ENCODE results near the gene PARD3B.

PARD3B gene

GRCh38 chr2:204638471-204639194 lies 93.4 kb downstream of the PARD3B start:
- DNase-seq, result no peak
- Mint-ChIP-seq H3K9me3 (peaks cover 0 to 5% of the 10 kb centered on the region in 2 donors), H3K27ac (no peak overlapping the region), H3K4me3 (no peak overlapping the region), H3K27me3 (peaks cover 0 to 4% of the 10 kb centered on the region in 2 donors), H3K36me3 (no peaks in the 10 kb centered on the region), H3K4me1 (no peaks in the 10 kb centered on the region)
- no peak for ATAC-seq (replicated peaks)

DNA sequence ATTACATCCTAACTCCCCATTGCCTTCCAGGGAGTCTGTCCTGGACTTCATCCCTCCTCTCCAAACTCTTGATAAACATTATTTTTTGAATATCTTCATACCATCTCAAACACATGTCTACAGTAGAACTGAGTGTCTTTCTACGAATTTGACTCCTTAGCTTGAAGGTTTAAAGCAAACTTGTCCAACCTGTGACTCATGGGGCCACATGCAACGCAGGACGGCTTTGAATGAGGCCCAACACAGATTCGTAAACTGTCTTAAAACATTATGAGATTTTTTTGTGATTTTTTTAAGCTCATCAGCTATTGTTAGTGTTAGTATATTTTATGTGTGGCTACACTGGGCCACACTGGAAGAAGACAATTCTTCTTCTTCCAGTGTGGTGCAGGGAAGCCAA lies 98.1 kb downstream of the PARD3B start:
- Mint-ChIP-seq H3K27me3 (peaks cover 0 to 4% of the 10 kb centered on the region in 2 donors), H3K9me3 (peaks cover 0 to 5% of the 10 kb centered on the region in 2 donors), H3K27ac (no peak overlapping the region), H3K4me3 (no peak overlapping the region), H3K4me1 (no peaks in the 10 kb centered on the region), H3K36me3 (no peaks in the 10 kb centered on the region)
- ATAC-seq (replicated peaks) (no peak), DNase-seq (no peak)

GRCh38 chr2:204645018-204645773 lies 99.9 kb downstream of the PARD3B start:
- Mint-ChIP-seq H3K4me1 (no peaks in the 10 kb centered on the region), H3K36me3 (no peaks in the 10 kb centered on the region), H3K4me3 (no peak overlapping the region), H3K27ac (no peak overlapping the region), H3K9me3 (peaks cover 0 to 5% of the 10 kb centered on the region in 2 donors), H3K27me3 (peaks cover 0 to 4% of the 10 kb centered on the region in 2 donors)
- ATAC-seq (replicated peaks) (no peak), DNase-seq (no peak)

GRCh38 chr2:204647626-204648025 lies 102.4 kb downstream of the PARD3B start:
- peaks cover 6 to 14% of the 10 kb centered on the region in 2 donors for H3K9me3 Mint-ChIP-seq
- H3K36me3 Mint-ChIP-seq, result no peaks in the 10 kb centered on the region
- no peak overlapping the region for H3K27ac Mint-ChIP-seq
- no peak overlapping the region for H3K4me3 Mint-ChIP-seq
- H3K27me3 Mint-ChIP-seq, result peaks cover 0 to 4% of the 10 kb centered on the region in 2 donors
- DNase-seq, result no peak
- no peaks in the 10 kb centered on the region for H3K4me1 Mint-ChIP-seq
- no peak for ATAC-seq (replicated peaks)

GRCh38 chr2:204650611-204651010 lies 105.3 kb downstream of the PARD3B start:
- H3K9me3 Mint-ChIP-seq, result peaks cover 9% of the 10 kb centered on the region in 2 donors
- ATAC-seq (replicated peaks) (no peak), DNase-seq (no peak)
- H3K27me3 Mint-ChIP-seq, result no peaks in the 10 kb centered on the region
- no peaks in the 10 kb centered on the region for H3K4me1 Mint-ChIP-seq
- no peak overlapping the region for H3K4me3 Mint-ChIP-seq
- no peak overlapping the region for H3K27ac Mint-ChIP-seq
- no peaks in the 10 kb centered on the region for H3K36me3 Mint-ChIP-seq

DNA sequence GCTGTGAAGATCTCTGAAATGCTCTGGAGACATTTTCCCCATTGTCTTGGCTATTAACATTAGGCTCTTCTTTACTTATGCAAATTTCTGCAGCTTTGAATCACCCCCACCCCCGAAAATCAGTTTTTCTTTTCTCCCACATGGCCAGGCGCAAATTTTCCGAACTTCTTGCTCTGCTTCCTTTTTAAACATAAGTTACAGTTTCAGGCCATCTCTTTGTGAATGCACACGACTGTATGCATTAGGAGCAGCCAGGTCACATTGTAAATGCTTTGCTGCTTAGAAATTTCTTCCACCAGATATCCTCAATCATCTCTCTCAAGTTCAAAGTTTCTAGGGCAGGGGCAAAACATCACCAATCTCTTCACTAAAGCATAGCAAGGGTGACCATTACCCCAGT lies 106.8 kb downstream of the PARD3B start:
- Mint-ChIP-seq H3K27ac (no peak overlapping the region), H3K4me1 (no peaks in the 10 kb centered on the region), H3K27me3 (no peaks in the 10 kb centered on the region), H3K36me3 (no peaks in the 10 kb centered on the region), H3K9me3 (peaks cover 9% of the 10 kb centered on the region in 2 donors), H3K4me3 (no peak overlapping the region)
- no peak for ATAC-seq (replicated peaks)
- no peak for DNase-seq

GRCh38 chr2:204654669-204655068 lies 109.4 kb downstream of the PARD3B start:
- H3K36me3 Mint-ChIP-seq, result no peaks in the 10 kb centered on the region
- peaks cover 9% of the 10 kb centered on the region in 2 donors for H3K9me3 Mint-ChIP-seq
- no peak overlapping the region for H3K4me3 Mint-ChIP-seq
- H3K27me3 Mint-ChIP-seq, result no peaks in the 10 kb centered on the region
- DNase-seq, result no peak
- ATAC-seq (replicated peaks), result no peak
- H3K4me1 Mint-ChIP-seq, result no peaks in the 10 kb centered on the region
- H3K27ac Mint-ChIP-seq, result no peak overlapping the region

DNA sequence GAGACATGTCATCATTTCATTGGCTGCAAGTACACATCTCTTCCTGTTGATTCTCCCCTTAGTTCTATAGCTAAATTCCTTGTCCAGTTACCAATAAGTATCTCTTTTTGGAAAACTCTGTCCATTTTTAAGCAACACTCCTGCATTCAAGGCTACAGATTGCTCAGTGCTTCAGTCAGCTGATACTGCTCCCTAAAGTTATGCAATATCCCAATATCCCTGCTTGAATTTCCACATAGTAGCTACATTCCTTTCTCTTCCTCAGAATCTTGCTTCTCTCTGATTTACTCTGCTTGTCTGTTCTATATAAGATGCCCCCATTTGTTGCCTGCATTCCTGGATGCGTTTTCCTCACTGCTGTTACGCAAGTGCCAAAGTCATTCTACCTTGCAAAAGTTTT lies 109.8 kb downstream of the PARD3B start:
- H3K27me3 Mint-ChIP-seq, result no peaks in the 10 kb centered on the region
- H3K36me3 Mint-ChIP-seq, result no peaks in the 10 kb centered on the region
- ATAC-seq (replicated peaks) (no peak), DNase-seq (no peak)
- H3K27ac Mint-ChIP-seq, result no peak overlapping the region
- H3K4me3 Mint-ChIP-seq, result no peak overlapping the region
- peaks cover 9% of the 10 kb centered on the region in 2 donors for H3K9me3 Mint-ChIP-seq
- no peaks in the 10 kb centered on the region for H3K4me1 Mint-ChIP-seq

GRCh38 chr2:204655626-204656025 lies 110.4 kb downstream of the PARD3B start:
- no peaks in the 10 kb centered on the region for H3K36me3 Mint-ChIP-seq
- H3K27ac Mint-ChIP-seq, result no peak overlapping the region
- no peaks in the 10 kb centered on the region for H3K4me1 Mint-ChIP-seq
- H3K4me3 Mint-ChIP-seq, result no peak overlapping the region
- peaks cover 9% of the 10 kb centered on the region in 2 donors for H3K9me3 Mint-ChIP-seq
- H3K27me3 Mint-ChIP-seq, result no peaks in the 10 kb centered on the region
- no peak for ATAC-seq (replicated peaks)
- no peak for DNase-seq

GRCh38 chr2:204657024-204657423 lies 111.7 kb downstream of the PARD3B start:
- ATAC-seq (replicated peaks) (no peak), DNase-seq (no peak)
- Mint-ChIP-seq H3K4me3 (no peak overlapping the region), H3K27ac (no peak overlapping the region), H3K4me1 (no peaks in the 10 kb centered on the region), H3K9me3 (peaks cover 4 to 6% of the 10 kb centered on the region in 2 donors), H3K36me3 (no peaks in the 10 kb centered on the region), H3K27me3 (no peaks in the 10 kb centered on the region)

DNA sequence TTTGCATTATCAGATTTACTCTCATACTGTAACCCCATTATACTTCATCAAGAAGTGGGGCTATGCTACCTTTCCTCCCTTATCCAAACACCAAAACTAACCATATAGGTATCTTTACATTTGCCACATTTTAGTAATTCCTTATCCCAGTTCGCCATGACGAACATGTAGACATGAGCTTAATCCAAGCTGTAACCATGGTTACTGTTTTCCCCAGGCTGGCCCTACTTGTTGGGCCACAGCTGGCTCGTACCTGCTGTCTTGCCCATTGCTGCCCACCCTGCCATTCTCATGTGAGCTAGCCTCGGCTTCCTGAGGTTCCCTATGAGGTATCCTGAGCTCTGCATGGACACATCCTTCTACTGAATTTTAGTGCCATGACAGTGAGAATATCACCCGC lies 117.7 kb downstream of the PARD3B start:
- DNase-seq (no peak), ATAC-seq (replicated peaks) (no peak)
- H3K27ac Mint-ChIP-seq, result no peak overlapping the region
- no peaks in the 10 kb centered on the region for H3K36me3 Mint-ChIP-seq
- no peaks in the 10 kb centered on the region for H3K27me3 Mint-ChIP-seq
- H3K4me1 Mint-ChIP-seq, result no peaks in the 10 kb centered on the region
- H3K9me3 Mint-ChIP-seq, result no peaks in the 10 kb centered on the region
- no peak overlapping the region for H3K4me3 Mint-ChIP-seq

DNA sequence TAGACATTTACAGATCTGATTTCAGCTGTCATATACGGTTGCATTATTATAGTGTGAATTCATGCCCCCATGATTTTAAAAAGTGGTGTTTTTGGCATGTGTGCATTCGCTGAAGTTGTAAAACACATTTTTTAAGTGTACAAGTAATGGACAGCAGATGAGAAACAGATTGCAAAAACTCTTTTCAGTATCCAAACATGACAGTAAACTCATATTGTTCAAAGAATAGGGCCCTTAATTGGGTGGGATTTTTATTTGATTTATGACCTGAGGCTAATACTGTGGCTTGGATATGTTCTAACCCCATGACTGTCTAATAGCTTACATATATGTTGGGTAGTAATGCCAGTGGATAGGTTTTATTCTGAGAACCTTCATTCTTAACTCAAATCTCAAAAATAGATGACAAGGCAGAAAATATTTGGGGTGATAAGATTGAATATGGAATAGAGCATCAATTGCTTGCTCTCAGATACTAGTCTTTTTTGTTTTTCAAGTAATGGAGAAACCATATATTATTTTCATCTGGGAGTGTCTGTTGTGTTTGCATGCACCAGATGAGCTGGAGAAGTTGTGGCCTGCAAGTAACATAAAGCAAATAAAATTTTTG lies 118.6 kb downstream of the PARD3B start:
- ATAC-seq (replicated peaks), result no peak
- no peaks in the 10 kb centered on the region for H3K4me1 Mint-ChIP-seq
- no peak for DNase-seq
- H3K27ac Mint-ChIP-seq, result no peak overlapping the region
- no peaks in the 10 kb centered on the region for H3K9me3 Mint-ChIP-seq
- H3K4me3 Mint-ChIP-seq, result no peak overlapping the region
- no peaks in the 10 kb centered on the region for H3K36me3 Mint-ChIP-seq
- no peaks in the 10 kb centered on the region for H3K27me3 Mint-ChIP-seq

GRCh38 chr2:204664708-204665121 lies 119.4 kb downstream of the PARD3B start:
- H3K36me3 Mint-ChIP-seq, result no peaks in the 10 kb centered on the region
- H3K27ac Mint-ChIP-seq, result no peak overlapping the region

DNA sequence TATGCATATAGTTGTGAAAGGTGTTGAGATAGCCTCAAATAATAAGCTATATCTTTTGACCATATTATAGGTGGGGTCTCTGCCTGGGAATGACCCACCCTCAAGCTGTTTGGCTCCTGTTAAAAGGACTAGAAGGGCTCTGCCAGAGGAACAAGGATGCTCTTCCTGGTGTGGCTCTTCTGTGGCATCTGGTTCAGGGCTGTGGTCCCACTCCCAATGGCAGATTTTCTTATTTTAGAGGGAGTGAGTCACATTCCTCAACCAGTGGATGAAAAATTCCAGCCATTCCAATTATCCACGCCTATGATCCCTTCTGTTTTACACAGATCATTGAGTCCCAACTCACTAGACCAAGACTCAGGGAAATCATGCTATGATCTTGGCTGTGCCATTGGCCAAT lies 119.9 kb downstream of the PARD3B start:
- no peaks in the 10 kb centered on the region for H3K4me1 Mint-ChIP-seq
- H3K9me3 Mint-ChIP-seq, result no peaks in the 10 kb centered on the region
- H3K27me3 Mint-ChIP-seq, result no peaks in the 10 kb centered on the region
- H3K36me3 Mint-ChIP-seq, result no peaks in the 10 kb centered on the region
- no peak for DNase-seq
- ATAC-seq (replicated peaks), result no peak
- no peak overlapping the region for H3K27ac Mint-ChIP-seq
- H3K4me3 Mint-ChIP-seq, result no peak overlapping the region

More at GRCh38 chr2:204664708-204665121, 119.4 kb downstream of the PARD3B start:
- H3K9me3 Mint-ChIP-seq, result no peaks in the 10 kb centered on the region
- H3K4me1 Mint-ChIP-seq, result no peaks in the 10 kb centered on the region
- ATAC-seq (replicated peaks) (no peak), DNase-seq (no peak)
- H3K4me3 Mint-ChIP-seq, result no peak overlapping the region
- no peaks in the 10 kb centered on the region for H3K27me3 Mint-ChIP-seq

GRCh38 chr2:204665771-204666170 lies 120.5 kb downstream of the PARD3B start:
- no peak for ATAC-seq (replicated peaks)
- H3K27ac Mint-ChIP-seq, result no peak overlapping the region
- no peaks in the 10 kb centered on the region for H3K9me3 Mint-ChIP-seq
- no peaks in the 10 kb centered on the region for H3K4me1 Mint-ChIP-seq
- no peaks in the 10 kb centered on the region for H3K36me3 Mint-ChIP-seq
- DNase-seq, result no peak
- H3K4me3 Mint-ChIP-seq, result no peak overlapping the region
- H3K27me3 Mint-ChIP-seq, result no peaks in the 10 kb centered on the region

Data from stimulated activated naive B cell treated with anti-CD40 and anti-IgM and Interleukin-4, amounts not matched to agents 10 μg/mL and 1 μg/mL and 100 μg/mL, for 72 hours (primary cell).